GM19395 (cell line): ENCODE data around the gene GPX2.

Experiments
- ATAC-seq: cut with Tn5 transposase; IDR thresholded peaks from one replicate; pipeline ENCODE4 v1.9.1; 2021; ENCODE audit warnings: mild to moderate bottlenecking, moderate library complexity; ENCODE audit not compliant: unreplicated experiment

The GPX2 gene

DNA sequence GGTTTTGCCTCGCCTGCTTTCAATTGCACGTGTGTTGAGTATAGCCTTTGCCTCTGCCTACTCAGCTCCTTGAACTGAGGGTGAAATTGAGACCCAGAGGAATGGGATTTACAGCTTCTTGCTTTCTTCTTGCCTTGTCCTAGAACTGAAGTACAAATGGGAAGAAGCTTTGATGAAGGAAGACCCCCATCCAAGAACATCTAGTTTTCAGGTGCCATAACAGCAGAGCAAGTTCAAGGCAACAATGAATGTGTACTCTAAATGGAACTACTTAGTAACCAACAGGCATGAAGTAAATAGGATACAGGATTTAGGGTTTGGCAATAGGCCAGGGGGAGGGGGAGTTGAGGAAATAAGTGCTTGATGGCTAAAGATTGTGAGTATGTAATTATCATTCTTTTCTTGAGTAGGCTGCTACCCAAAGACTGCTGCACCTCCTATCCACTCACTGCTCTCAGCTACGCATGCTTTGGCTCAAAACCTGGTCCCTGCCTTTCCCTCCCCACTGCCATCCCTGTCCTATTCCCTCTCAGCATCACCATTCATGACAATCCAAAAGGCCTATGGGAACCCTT is 2.1 kb downstream of the GPX2 start:
- ATAC-seq = no peak

DNA sequence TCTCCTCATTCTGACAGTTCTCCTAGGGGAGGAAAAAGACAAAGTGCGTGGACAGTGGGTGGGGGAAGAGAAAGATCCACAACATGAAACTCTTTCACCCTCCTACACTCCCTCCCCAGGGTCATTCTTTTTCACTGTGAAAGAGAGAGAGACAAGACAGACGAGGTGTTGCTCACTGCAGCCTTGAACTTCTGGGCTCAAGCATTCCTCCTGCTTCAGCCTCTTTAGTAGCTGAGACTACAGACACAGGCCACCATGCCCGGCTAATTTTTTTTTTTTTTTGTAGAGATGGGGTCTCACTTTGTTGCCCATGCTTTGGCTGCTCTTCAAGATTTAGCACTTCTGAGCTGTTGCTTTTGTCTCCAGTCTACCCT is 2.7 kb downstream of the GPX2 start:
- ATAC-seq = no peak

DNA sequence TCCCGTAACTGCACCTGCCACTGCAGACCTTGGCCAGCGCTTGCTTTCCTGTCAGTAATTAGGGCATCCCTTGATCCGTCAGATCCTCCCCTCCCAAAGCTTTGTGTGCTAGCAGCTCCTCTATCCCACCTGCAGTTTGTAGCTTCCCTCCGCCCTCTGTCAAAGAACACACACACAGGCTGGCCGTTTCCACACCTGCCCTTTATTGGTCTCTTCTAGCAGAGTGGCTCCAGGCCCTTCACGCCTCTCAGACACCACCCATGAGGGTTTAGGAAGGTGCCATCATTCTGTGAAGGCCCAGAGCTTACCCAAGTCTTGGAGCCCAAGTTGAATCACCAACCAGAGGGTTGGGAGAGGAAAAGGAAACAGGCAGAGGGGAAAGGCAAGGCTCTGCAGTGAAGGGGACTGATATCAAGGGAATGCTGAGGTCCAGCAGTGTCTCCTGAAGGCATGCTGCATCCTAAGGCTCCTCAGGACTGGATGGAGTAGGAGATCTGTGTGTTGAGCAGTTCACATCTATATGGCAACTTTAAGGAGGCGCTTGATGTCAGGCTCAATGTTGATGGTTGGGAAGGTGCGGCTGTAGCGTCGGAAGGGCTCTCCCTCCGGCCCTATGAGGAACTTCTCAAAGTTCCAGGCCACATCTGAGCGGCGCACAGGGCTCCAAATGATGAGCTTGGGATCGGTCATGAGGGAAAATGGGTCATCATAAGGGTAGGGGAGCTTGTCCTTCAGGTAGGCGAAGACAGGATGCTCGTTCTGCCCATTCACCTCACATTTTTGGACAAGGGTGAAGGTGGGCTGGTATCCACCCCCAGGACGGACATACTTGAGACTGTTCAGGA is 3.4 kb downstream of the GPX2 start:
- no peak for ATAC-seq

DNA sequence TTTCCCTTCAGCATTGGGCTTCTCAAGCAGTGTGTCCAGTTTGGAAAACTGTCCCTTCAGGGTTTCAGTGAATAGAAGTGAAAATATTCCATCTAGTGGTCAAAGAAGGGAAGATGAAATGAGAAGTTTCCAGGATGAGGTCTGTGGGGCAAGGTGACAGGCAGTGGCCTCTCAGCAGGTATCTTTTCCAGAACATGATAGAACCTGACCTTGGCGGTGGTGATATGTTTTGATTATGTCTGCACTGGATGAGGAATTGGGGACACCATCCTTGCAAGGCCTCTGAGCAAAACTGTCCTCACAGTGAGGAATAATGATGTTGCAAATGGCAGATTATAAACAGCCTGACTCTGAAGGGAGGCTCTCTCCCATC is 4.7 kb downstream of the GPX2 start:
- no peak for ATAC-seq

DNA sequence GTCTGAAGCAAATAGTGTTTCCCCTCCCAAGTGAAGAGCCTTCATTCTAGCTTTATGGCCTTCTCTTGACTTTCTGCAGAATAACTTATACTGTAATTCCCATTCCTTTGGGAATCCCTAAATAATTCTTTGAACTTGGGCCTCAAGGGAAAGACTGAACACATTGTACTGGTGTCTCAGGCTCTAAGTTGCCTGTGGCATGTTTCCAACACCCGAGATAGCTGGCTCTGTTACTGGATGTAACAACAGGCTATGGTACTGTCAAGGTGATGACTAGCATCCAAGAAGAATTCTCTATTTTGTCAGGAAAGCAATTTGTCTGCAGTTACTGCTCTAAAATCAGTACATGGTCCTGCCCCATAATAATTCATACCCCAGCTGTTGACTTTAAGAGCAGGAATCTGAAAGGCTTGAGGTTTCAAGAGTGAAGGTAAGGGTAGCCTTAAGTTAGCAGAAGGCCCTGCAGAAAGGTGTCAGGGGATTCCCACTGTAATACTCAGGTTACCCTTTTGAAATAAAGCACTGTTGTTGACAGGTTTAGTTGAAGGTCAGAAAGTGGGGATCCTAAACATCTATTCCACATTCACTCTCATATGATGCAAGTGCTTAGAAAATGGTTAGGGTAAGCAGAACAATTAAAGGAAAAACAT is 5.2 kb downstream of the GPX2 start:
- no peak for ATAC-seq

DNA sequence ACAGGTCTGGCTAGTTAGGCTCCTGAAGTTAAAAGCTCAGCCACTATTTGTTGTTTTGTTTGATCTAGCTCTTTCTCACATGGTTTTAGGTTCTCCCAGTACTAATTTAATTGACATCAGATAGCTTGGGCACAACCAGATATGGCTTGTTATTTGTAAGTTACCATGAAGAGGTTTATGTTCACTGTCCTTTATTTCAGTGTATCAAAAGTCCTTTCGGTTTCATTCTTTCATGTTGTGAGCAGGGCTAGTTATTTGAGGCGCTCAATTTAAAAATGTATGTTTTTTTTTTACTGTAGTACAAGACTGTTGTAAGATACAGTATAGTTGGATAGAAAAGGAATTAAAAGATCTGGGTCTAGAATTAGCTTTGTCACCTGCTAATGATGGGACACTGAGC is 7.0 kb downstream of the GPX2 start:
- ATAC-seq = no peak

DNA sequence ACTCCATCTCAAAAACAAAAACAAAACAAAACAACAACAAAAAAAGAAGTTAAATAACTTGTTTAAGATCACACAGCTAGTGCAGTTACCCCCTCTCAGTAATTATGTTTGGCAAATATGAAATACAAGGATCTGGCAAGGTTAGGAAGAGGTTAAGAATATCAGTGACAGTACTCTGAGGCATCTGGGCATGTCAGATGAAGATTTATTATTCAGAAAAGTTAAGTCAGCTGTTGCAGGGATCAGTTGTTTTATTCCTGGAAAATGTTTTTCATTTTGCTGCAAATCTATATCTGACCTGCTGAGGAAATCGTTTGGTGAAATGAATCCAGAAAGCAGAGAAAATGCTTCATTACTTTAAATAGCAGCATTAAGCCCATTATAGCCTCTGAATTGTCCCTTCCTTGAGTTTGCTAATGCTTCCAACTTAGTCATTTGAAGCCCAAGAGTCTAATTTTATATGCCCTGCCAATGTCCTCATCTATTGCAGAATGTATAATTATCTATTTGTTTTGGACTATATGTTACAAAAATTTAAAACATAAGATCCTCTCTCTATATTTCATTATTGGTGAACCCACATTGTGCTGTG is 8.1 kb downstream of the GPX2 start:
- ATAC-seq = no peak

DNA sequence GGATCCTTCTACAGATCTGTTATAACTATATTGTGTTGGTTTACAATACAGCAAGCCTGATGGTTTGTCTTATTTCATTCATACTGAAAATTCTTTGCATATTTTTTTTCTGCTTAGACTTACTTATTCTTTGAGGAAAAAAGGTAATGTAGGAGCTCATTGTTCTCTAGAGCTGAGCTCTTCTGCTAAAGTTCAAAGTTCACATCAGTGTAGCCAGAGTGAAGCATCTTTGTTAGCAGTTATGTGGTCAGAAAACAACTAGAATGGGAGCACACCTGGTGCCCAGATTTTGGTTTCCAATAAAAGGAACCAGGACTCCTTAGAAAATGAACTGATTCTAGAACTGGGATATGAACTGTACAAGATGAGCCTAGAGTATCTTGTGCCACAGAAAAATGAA is 10.3 kb downstream of the GPX2 start:
- ATAC-seq = no peak

DNA sequence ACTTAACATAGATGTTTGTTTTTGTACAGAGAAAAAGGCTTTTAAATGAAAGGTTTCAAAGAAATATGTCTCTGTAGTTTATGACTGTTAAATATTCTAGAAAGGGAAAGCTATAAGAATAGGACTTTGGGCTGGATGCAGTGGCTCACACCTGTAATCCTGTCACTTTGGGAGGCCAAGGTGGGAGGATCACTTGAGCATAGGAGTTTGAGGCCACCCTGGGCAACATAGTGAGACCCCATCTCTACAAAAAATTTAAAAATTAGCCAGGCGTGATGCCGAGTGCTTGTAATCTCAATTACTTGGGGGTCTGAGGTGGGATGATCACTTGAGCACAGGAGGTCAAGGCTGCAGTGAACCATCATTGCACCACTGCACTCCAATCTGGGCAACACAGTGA is 11.4 kb downstream of the GPX2 start:
- ATAC-seq = no peak

DNA sequence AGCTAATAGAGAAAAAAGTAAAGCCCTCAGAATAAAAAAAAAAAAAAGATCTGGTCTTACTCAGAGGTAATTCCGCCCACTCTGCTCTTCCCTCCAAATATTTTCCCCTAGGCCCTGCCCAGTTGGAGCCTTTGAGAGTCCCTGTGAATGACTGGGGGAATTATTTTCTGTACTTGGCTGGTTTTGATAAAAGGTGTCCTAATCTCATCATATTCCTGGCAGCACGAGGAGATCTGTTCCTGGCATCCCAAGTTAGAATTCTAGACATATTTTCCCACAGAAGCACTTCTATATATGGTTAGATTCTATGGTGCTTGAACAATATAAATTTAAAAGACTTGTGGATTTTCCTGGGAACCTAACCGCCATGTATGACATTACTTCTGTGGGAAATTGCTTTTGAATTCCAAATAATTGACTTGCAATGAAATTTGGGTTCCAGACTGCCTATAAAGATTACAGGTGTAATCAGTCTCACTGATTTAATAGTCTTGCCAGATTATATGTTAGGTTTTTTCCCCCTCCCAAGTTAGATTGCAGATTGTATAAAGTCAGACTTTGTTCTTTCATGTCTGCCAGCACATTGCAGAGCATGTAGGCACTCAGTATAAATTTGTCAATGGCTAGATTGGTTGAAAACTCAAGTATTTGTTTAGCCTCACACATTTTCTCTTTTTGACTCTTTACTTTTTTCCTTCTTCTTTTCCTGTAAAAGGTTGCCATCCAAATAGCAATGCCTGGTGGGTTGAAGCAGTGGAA is 12.3 kb downstream of the GPX2 start:
- no peak for ATAC-seq

DNA sequence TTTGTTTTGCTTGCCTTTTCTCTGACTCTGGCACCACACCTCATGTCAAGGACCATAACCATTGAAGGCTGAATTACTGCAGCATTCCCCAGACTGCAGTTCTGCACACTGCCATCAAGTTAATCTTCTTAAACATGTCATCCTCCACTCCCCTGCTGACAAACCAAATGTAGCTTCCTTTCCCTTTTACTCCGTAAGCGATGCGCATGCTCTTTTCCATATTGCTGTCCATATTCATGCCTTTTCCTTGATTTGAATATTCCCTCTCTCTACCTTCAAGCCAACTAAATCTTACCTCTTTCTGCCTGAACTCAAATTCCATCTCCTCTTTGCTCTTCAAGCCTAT is 13.6 kb downstream of the GPX2 start:
- no peak for ATAC-seq

DNA sequence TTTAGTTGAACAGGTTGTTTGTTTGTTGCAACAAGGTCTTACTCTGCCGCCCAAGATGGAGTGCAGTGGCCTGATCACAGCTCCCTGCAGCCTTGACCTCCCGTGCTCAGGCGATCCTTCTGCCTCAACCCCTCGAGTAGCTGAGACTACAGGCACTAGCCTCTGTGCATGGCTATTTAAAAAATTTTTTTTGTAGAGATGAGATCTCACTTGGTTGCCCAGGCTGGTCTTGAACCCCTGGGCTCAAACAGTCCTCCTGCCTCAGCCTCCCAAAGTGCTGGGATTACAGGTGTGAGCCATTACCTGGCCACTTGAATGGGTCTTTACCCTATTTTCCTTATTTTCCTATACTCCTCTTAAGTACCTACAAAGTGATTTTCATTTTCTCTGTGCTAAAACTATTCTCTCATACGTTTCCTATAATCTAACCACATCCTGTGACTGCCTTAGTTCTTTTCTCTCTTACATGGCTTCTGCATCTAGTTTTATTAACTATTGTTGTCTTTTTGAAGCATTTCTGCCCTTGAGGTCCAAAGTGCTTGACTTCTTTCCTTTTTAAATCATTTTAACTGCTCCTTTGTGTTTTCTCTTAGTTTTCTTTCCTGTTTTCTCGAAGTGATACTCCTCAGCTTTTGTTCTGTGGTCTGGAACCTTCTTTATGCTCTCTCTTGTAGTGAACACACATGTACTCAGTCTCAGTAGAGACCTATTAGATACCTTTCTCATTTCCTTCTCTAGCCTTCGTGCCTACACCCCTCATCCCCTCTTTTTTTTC is 14.1 kb downstream of the GPX2 start:
- peak; percentile 89 for ATAC-seq

DNA sequence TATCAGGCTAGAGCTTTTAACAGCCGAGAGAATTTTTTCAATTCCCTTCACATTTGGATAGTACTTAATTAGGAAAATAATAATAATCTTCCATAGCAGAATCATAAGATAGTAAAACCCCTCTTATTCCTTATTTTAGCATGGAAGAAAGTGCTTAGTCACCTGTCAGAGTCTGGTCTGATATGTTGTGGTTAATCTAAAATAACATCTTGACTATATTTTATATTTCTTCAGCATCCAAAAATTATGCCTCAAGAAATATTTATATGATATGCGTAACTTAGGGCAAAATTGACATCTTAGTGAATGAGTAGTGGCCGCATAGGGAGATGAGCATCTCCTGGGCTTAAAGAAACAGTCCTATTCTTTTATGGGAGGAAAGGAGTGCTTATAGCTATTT is 15.5 kb downstream of the GPX2 start:
- ATAC-seq = no peak

DNA sequence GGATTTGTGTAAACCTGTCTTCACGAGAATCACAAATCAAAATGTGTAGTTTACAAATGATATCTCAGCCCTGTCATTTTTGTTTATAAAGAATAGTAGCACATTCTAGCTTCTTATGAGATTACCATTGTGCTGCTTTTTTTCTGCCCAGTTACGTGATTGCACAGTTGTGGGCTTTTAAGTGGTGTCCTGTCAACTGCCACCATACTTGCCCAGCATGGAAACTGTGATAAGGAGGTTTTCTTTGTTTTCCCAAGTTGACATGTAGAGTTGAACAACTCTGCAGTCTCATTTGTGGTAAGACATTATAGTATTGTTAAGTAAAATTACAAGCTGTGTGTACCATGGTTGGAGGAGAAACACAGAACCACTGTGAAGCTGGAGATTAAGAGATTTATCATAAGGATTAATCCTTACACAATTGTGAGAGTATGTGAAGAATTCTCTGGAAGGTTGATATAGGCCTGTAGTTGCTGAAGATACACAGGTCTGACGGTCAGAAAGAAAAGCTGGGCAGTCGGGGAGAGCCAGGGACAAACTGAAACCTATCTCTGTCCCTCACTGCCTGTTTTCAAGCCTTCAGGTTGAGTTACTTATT is 16.0 kb downstream of the GPX2 start:
- no peak for ATAC-seq

DNA sequence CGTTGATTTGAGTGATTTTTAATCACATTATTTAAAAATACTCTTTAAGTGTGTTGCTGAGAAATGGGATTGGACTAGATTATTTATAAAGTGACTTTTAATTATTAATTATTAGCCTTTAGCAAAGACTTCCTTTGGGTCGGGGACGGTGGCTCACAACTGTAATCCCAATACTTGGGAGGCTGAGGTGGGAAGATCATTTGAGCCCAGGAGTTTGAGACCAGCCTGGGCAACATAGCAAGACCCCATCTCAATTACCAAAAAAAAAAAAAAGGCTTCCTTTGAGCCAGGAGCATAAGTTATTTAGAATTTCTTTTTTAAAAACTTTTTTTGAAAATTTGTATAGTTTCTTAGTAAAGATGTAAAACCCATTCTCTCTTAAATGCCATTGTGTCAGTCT is 19.5 kb downstream of the GPX2 start:
- ATAC-seq = no peak

DNA sequence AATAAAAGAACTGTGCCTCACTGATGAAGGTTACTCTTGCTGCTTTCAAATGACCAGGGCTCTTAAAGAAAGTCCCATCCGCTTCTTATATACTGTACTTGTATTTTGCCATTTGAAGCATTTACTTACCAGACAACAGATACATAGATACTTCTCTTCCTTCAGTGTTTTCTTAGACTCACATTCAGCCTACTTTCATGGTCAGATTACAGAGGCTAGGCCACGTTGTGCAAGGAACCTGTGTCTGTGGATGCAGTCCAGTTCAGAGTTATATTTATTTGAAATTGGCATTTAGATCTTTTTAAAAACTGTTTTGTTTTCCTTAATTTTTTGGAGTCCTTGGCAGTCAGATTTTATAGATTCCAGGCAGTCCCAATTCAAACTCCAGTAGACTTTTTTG is 22.1 kb downstream of the GPX2 start:
- no peak for ATAC-seq

DNA sequence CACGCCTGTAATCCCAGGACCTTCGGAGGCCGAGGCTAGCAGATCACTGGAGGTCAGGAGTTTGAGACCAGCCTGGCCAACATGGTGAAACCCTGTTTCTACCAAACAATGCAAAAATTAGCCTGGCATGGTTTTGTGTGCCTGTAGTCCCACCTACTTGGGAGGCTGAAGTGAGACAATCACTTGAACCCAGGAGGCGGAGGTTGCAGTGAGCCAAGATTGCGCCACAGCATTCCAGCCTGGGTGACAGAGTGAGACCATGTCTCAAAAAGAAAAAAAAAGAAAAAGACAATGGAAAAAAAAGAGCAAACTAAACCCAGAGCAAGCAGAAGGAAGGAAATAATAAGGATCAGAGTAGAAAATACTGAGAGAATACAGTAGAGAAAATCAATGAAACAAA is 22.9 kb downstream of the GPX2 start:
- no peak for ATAC-seq

DNA sequence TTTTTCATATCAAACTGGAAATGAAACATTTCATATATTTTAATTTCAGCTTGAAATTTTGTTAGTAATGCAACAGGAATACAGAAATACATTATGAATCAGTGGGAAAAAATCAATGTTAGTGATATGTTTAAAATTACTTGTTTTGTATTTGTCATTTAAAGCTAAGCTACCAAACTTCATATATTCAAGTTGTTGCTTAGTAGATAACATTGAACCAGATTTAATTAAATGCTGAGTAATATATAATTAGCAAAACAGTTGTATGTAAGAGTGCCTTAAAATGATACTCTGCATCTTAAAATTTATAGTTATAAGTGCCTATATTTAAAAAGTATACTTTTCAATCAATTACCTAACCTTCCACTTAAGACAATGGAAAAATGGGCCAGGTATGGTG is 23.3 kb downstream of the GPX2 start:
- no peak for ATAC-seq

DNA sequence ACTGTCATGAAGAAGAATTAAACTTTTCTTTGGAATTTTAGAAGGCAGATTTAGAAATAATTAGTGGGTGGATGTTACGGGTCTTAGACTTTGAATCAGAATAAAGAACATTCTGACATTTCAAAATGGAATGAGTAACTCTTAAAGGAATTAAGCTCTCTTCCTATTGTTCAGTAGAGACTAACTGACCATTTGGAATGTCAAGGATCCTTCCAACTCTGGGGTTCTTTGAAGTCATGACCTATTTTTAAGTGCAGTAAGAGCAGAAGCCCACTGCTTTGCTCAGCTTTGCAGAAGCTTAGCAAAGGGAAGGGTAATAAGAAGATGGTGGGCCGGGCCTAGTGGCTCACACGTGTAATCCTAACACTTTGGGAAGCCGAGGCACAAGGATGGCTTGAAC is 24.3 kb downstream of the GPX2 start:
- no peak for ATAC-seq

DNA sequence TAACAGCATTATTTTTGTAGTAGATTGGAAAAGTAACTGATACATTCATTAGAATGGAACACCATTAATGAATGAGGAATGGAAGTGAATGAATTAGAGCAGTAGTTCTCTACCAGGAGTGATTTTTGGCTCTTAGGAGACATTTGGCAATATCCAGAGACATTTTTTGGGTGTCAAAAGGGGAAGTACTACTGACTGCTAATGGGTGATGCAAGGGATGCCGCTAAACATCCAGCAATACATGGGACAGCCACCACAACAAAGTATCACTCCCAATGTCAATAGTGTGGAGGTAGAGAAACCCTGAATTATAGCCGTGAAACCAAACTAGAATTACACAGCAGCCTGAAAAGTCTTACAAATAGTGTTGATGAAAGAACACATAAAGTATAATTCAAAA is 26.7 kb downstream of the GPX2 start:
- ATAC-seq = no peak
